HepG2 (cell line): ENCODE data around the gene TMEM14A. TPM values are rescaled to one million over a fixed set of nuclear protein-coding genes. Genes with fewer than 3 reads are reported as not detected.

Source experiments
- AGO2 ChIP-seq: fragments of 200-400 bp; formaldehyde crosslinking; optimal IDR thresholded peaks from 2 replicates; pipeline ENCODE3; 2017; ENCODE audit warnings: mild to moderate bottlenecking, low read depth, low read length, moderate library complexity
- AKAP8 ChIP-seq: sonication (generic); formaldehyde crosslinking; IDR thresholded peaks from 2 replicates; pipeline ENCODE4 v1.5.1; 2020; ENCODE audit warnings: mild to moderate bottlenecking, missing genetic modification reagents
- BRCA1 ChIP-seq: sonication (generic); formaldehyde crosslinking; IDR thresholded peaks from 2 replicates; pipeline ENCODE4 v1.4.0; 2020; ENCODE audit warnings: missing genetic modification reagents
- CAMTA2 ChIP-seq: sonication (generic); formaldehyde crosslinking; IDR thresholded peaks from 2 replicates; pipeline ENCODE4 v1.4.0; 2020; ENCODE audit warnings: mild to moderate bottlenecking, missing genetic modification reagents, borderline replicate concordance
- ESRRA ChIP-seq: sonication (generic); formaldehyde crosslinking; IDR thresholded peaks from 2 replicates; pipeline ENCODE4 v1.5.1; 2020; ENCODE audit warnings: mild to moderate bottlenecking, low read depth, missing genetic modification reagents
- GLI4 ChIP-seq: sonication (generic); formaldehyde crosslinking; IDR thresholded peaks from 2 replicates; pipeline ENCODE4 v1.5.1; 2020; ENCODE audit warnings: missing genetic modification reagents, mild to moderate bottlenecking, moderate library complexity, borderline replicate concordance
- IRF2 ChIP-seq: IDR thresholded peaks from 2 replicates; pipeline ENCODE4 v1.6.1; 2018; ENCODE audit warnings: missing genetic modification reagents, missing compliant biosample characterization
- KLF9 ChIP-seq: IDR thresholded peaks from 2 replicates; pipeline ENCODE4 v1.6.1; 2016; ENCODE audit warnings: low read depth
- PHB2 ChIP-seq: fragments of 450-650 bp; IDR thresholded peaks from 2 replicates; pipeline ENCODE4 v1.6.1; 2018; ENCODE audit not compliant: partially characterized antibody
- POLR2G ChIP-seq: fragments of 200-400 bp; formaldehyde crosslinking; IDR thresholded peaks from 2 replicates; pipeline ENCODE4 v1.6.1; 2018; ENCODE audit warnings: mild to moderate bottlenecking, low read depth, low read length, moderate library complexity
- SOX5 ChIP-seq: IDR thresholded peaks from 2 replicates; pipeline ENCODE4 v1.6.1; 2016; ENCODE audit warnings: borderline replicate concordance
- STAG1 ChIP-seq: sonication (generic); formaldehyde crosslinking; IDR thresholded peaks from 2 replicates; pipeline ENCODE4 v1.4.0; 2020; ENCODE audit warnings: missing genetic modification reagents
- ZBTB10 ChIP-seq: sonication (generic); formaldehyde crosslinking; IDR thresholded peaks from 2 replicates; pipeline ENCODE4 v1.4.0; 2020; ENCODE audit warnings: missing genetic modification reagents, borderline replicate concordance
- ZBTB8A ChIP-seq: sonication (generic); formaldehyde crosslinking; IDR thresholded peaks from 2 replicates; pipeline ENCODE4 v1.4.0; 2020; ENCODE audit warnings: mild to moderate bottlenecking, low read depth, missing genetic modification reagents, borderline replicate concordance
- ZNF280B ChIP-seq: sonication (generic); formaldehyde crosslinking; IDR thresholded peaks from 2 replicates; pipeline ENCODE4 v1.5.0; 2020; ENCODE audit warnings: missing genetic modification reagents, mild to moderate bottlenecking, borderline replicate concordance
- ZNF33B ChIP-seq: sonication (generic); formaldehyde crosslinking; IDR thresholded peaks from 2 replicates; pipeline ENCODE4 v1.5.1; 2020; ENCODE audit warnings: mild to moderate bottlenecking, missing genetic modification reagents
- ZNF512B ChIP-seq: sonication (generic); formaldehyde crosslinking; IDR thresholded peaks from 2 replicates; pipeline ENCODE4 v1.5.1; 2020; ENCODE audit warnings: missing genetic modification reagents, mild to moderate bottlenecking, borderline replicate concordance
- ZNF557 ChIP-seq: sonication (generic); formaldehyde crosslinking; IDR thresholded peaks from 2 replicates; pipeline ENCODE4 v1.4.0; 2020; ENCODE audit warnings: missing genetic modification reagents
- ZNF782 ChIP-seq: sonication (generic); formaldehyde crosslinking; IDR thresholded peaks from 2 replicates; pipeline ENCODE4 v1.4.0; 2020; ENCODE audit warnings: missing genetic modification reagents, mild to moderate bottlenecking, borderline replicate concordance
- ZSCAN30 ChIP-seq: sonication (generic); formaldehyde crosslinking; IDR thresholded peaks from 2 replicates; pipeline ENCODE4 v1.5.0; 2020; ENCODE audit warnings: mild to moderate bottlenecking, missing genetic modification reagents
- polyA plus RNA-seq, 8 experiments: library from polyadenylated mRNA; depleted of rRNA in 3 of 8; stranded (reverse) in 7 of 8; unstranded in 1 of 8; fragments of >200 nt; fragmentation: Illumina TruSeq in 4 of 8; extraction: Trizol in 4 of 8; gene quantifications; 2 replicates each; pipeline versions ENCODE4 v1.2.1 to v1.2.3, GENCODE V29; 2011 to 2016; ENCODE audit warnings: low read depth in 4 of 8, missing spikeins in 1 of 8, mixed read lengths in 1 of 8; ENCODE audit not compliant: insufficient read depth in 1 of 8
- total RNA-seq, 5 experiments: library from RNA; depleted of rRNA; stranded (reverse); fragments of >200 nt; fragmentation: Illumina TruSeq; extraction: Trizol; gene quantifications; 2 replicates each; pipeline ENCODE4 v1.2.3, GENCODE V29; 2016; ENCODE audit warnings: low read depth in 1 of 5

The TMEM14A gene
- total and polyA plus RNA-seq, 2 of the 13 experiments (the other 11 are each of a cell fraction or from before 2014, with no cell fraction given) = 24.6 to 73.7 TPM

GRCh38 chr6:52663120-52663935 is 7.6 kb upstream of the TMEM14A start (continued):
- TF ChIP-seq ZBTB8A = 0 out of 2 replicates have a peak, but pooled peaks have one; percentile 15
- 0 out of 2 replicates have a peak, but pooled peaks have one; percentile 24 for TF ChIP-seq BRCA1 (CRISPR knock-in tag)
- TF ChIP-seq ESRRA (CRISPR knock-in tag) = 0 out of 2 replicates have a peak, but pooled peaks have one; percentile 10
- TF ChIP-seq PHB2 = no peak
- 0 out of 2 replicates have a peak, but pooled peaks have one; percentile 24 for TF ChIP-seq KLF9 (CRISPR knock-in tag)
- peak; percentile 59; the same call in 1 of the 2 replicates for TF ChIP-seq ZBTB10 (CRISPR knock-in tag)
- peak; percentile 28; the same call in 1 of the 2 replicates for TF ChIP-seq ZSCAN30
- 0 out of 2 replicates have a peak, but pooled peaks have one; percentile 42 for TF ChIP-seq ZNF512B (CRISPR knock-in tag)
- no peak for TF ChIP-seq ZNF782 (CRISPR knock-in tag)
- no peak for TF ChIP-seq CAMTA2
- peak; percentile 98 for TF ChIP-seq STAG1 (CRISPR knock-in tag)
- TF ChIP-seq IRF2 (CRISPR knock-in tag) = peak; percentile 48; the same call in 1 of the 2 replicates
- no peak for TF ChIP-seq POLR2G
- TF ChIP-seq ZNF33B (CRISPR knock-in tag) = peak; percentile 8; the same call in 1 of the 2 replicates
- no peak for TF ChIP-seq ZNF280B (CRISPR knock-in tag)
- 0 out of 2 replicates have a peak, but pooled peaks have one; percentile 25 for TF ChIP-seq AKAP8
- no peak for TF ChIP-seq SOX5
- peak; percentile 51; the same call in 1 of the 2 replicates for TF ChIP-seq ZNF557 (CRISPR knock-in tag)
- peak; percentile 11; the same call in 1 of the 2 replicates for TF ChIP-seq GLI4 (CRISPR knock-in tag)
- TF ChIP-seq AGO2 = no peak
